NCI-H226 (cell line): ENCODE results near the gene ADAMTSL3.
"Not testable (repeated sequence)": the region's sequence is repeated elsewhere in the genome, so short reads cannot be mapped to it uniquely, and the experiment has no call there.

ENCODE experiments used
- DNase-seq: peaks from one replicate; pipeline ENCODE4 v3.0.0-alpha.2; 2015

Gene ADAMTSL3

GRCh38 chr15:83928878-83929418, 275.0 kb downstream of the ADAMTSL3 start:
- DNase-seq, result no peak

GRCh38 chr15:83929619-83930018, 275.7 kb downstream of the ADAMTSL3 start:
- no peak for DNase-seq

DNA sequence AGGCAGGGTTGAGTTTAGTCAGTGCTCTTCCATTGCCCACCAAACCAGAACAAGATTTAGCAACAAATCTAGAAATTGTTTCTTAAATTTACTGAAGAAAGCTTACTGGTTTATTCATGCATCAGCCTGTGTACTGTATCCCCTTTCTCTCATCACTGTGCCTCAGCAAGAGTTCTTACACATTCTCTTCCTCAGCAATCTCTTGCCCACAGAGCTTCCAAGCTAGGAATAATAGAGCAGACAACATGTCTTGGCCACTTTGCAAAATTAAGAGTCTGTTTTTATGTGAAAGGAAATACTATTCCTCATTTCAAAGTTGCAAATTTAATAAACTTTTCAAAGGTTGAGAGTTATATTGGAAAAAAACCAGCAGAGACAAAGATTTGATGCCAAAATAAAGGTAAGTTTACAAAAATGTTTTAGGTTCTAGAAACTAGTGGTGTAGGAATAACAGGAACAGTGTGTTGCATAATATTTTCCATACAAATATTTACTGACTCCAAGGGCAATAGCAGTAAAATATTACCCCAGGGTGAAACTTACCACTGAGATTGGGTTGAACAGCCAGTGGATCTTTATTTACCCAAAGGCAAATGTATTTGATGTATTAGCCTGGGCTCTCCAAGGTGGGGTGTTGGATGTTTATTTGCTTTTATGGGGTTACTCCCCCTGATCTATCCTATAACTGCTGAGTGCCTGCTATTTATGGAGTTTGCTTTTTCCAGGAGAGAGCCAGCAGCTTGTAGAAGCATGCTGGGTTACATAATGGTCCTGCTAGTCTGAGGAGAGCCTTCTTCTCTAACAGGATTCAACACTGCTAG, 276.7 kb downstream of the ADAMTSL3 start:
- no peak for DNase-seq

DNA sequence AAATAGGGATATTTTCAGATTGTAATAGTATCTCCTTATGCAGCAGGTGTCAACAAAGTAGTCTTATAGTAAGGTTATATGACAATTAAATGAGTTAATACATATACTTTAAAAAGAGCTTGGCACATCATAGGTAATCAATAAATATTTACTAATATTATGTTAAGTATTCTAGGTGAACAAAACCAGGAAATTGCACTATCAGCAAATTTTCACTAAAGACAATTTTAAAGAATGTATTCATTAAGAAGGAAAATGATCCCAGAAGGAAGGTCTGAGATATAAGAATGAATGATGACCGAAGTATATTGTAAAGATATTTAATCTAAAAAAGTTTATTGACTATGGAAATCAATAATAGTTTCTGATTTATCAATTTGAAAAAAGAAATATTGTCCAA, 281.9 kb downstream of the ADAMTSL3 start:
- no peak for DNase-seq

DNA sequence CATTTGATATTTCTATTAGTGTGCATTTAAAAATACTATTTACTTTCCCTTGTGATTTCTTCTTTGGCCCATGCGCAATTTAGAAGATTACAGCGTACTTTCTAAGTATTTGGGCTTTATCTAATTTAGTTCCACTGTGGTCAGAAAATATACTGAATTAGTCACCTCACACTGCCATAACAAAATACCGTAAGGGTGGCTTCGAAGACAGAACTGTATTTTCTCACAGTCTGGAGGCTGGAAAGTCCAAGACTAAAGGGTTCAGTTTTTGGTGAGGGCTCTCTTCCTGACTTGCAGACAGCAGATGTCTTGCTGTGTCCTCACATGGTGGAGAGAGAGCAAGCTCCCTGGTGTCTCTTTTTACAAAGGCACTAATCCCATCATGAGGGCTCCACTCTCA, 286.2 kb downstream of the ADAMTSL3 start:
- no peak for DNase-seq

GRCh38 chr15:83943043-83943442, 289.1 kb downstream of the ADAMTSL3 start:
- no peak for DNase-seq

DNA sequence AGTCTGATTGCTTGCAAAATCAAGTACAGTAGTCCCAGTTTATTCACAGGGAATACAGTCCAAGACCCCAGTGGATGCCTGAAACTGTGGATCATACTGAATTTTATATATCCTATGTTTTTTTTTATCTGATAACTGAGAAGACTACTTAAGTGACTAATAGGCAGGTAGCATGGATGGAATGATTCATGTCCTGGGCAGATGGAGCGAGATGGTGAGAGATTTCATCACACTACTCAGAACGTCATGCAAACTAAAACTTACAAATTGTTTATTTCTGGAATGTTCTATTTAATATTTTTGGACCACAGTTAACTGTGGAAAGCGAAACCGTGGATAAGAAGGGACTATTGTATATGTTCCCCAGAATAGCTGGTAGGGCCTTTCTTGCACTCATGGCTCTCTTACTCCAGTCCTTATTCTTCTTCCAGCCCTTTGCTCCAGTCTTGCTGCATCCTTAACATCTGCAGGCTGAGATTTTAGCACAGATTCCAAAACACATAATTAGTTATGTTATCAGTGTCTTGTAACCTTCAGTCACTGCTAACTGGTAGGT, 290.0 kb downstream of the ADAMTSL3 start:
- DNase-seq, result peak; percentile 55

DNA sequence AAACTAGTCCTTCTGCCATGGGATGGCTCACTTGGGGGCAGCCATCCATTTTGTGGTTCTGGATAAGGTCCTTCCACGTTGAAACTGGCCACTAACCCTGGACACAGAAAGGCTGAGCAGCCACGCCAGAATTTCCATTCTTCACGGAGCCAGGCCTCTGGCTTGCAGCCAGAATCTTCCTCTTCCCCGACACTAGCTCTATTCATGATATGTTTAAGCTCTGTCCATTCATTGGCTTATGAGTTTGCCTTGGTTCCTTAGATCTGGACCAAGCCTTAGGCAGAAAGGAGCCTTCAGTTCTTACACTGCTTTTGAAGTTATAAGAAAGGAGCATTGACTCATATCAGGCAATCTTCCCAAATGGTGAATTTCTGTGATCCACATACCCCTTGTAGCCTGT, 293.2 kb downstream of the ADAMTSL3 start:
- no peak for DNase-seq

- no peak for DNase-seq
These were observed 300.6 kb downstream of the ADAMTSL3 start for GRCh38 chr15:83954506-83954905.

- no peak for DNase-seq
These were observed 301.9 kb downstream of the ADAMTSL3 start for GRCh38 chr15:83955806-83956265.

DNA sequence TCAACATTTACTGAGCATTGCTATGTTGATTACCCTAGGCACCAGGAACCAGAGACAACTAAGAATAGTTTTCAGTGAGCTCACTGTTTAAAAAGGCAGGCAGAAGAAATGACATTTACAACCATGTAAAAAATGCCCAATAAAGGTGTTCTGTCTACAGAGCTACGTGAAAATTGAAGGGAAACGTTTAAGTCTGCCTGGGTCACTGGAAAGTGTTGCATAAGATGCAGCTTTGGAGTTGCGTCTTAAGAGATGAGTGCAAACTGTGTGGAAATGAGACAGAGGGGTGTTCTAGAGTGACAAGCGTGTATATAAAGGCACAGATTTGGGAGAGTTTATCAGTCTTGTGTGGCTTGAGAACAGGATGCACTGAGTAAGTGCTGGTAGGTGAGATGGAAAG, 303.0 kb downstream of the ADAMTSL3 start:
- DNase-seq, result no peak

GRCh38 chr15:83959477-83959876, 305.6 kb downstream of the ADAMTSL3 start:
- DNase-seq, result peak; percentile 15

GRCh38 chr15:83960192-83960829, 306.4 kb downstream of the ADAMTSL3 start:
- DNase-seq, result no peak

DNA sequence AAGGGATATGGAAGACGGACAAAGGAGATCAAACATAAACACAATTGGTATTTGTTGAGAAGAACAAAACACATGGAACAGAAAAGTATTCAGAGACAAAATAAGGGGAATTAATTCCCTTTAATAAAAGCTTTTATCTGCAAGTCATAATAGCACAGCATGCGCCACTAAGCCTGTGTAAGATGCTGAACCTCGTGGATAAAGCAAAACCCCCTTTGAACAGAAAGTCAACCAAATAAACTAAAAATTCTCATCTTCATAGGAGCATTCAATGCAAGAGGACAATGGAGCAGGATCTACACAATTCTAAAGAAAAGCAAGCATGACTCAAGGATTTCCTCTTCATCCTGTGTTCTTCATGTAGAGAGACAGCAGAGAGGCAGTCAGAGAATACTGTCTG, 307.4 kb downstream of the ADAMTSL3 start:
- DNase-seq, result no peak

GRCh38 chr15:83964967-83965366, 311.0 kb downstream of the ADAMTSL3 start:
- DNase-seq, result not testable (repeated sequence)

DNA sequence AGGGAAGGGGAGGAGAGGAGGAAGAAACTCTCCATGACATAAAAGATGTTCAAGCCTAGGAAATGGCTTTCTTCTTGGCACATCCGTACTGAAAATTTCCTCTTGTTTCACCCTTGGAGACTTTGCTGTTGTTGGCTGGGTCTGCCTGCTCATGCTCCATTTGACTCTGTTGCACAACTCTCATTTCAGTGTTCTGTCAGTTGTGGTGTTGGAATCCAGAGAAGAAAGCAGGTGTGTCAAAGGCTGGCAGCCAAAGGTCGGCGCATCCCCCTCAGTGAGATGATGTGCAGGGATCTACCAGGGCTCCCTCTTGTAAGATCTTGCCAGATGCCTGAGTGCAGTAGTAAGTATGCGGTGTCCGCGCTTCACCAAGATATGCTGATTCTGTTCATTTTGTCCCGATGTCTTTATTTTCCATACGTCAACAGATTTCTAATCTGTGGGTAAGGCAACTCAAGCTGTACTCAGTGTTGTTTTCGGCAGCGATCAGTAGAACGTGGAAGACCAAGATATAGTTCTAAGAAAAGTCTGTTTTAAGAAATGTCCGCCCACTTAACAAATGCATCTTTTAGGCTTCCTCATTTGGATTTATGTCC, 316.5 kb downstream of the ADAMTSL3 start:
- peak; percentile 86 for DNase-seq

DNA sequence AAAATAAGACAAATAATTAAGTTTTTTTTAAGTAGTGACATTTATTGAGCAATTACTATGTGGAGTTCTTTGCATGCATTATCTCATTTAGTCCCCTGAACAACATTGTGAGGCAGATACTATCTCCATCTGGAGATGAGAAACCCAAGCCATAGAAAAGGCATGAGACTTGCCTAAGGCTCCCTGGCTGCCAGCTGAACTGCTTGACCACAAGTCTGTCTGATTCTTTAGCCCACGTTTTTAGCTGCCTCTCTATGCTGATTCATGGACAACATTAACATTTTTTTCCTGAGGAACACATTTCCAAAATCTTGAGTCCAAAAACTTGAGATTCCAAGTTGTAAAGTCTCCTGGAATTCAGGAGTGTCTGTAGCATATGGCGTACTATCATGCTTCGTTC, 318.1 kb downstream of the ADAMTSL3 start:
- peak; percentile 59 for DNase-seq

DNA sequence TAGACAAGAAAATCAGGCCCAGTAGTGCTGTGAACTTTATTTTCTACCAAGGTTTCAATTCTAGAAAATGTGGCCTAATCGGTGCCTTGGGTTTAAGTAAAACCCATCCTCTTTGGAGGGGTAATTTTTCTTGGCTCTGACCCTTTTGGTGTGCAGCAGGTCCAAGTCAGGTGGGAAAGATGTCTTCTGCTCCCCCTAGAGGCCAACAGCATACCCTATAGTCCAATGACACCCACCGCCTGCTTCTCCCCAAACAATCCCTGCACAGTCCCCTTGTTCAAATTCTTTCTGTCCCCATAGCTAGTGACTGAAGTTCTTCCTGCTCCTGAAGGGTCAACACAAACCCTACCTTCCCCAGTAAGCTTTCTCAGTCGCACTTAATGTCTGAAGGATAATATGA, 319.9 kb downstream of the ADAMTSL3 start:
- no peak for DNase-seq

DNA sequence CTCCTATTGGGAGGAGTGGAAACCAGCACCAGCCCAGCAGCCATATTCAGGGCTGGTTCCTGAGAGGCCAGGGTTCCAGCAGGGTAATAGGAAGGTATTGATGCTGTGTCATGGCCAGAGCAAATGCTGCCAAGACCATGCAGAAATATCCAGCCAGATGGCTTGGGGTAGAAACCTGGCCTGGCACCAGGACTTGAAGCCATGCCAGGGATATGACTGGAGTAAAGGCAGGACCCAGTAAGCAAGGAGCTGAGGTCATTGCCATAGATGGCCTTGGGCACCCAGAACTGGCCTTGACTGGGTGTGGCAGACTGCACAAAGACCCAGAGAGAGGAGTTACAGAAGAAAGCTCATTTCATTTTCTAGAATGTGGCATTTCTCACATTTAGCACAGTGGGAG, 324.1 kb downstream of the ADAMTSL3 start:
- no peak for DNase-seq

GRCh38 chr15:83978588-83978987, 324.7 kb downstream of the ADAMTSL3 start:
- DNase-seq, result no peak

- no peak for DNase-seq
These were observed 326.7 kb downstream of the ADAMTSL3 start for GRCh38 chr15:83980637-83981036.

DNA sequence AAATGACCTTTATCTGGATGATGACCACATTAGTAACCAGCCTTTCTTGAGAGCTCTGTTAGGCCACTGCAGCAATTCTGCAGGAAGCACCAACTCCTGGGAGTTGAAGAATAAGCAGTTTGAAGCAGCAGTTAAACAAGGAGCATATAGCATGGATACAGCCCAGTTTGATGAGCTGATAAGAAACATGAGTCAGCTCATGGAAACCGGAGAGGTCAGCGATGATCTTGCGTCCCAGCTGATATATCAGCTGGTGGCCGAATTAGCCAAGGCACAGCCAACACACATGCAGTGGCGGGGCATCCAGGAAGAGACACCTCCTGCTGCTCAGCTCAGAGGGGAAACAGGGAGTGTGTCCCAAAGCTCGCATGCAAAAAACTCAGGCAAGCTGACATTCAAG, 328.8 kb downstream of the ADAMTSL3 start:
- DNase-seq, result no peak
